Measurements from ENCODE around the gene CEBPA. TPM values are rescaled to one million over a fixed set of nuclear protein-coding genes. Genes with fewer than 3 reads are reported as not detected.

The CEBPA gene
- total and polyA plus RNA-seq, 2 donors (not counting 1 experiment from before 2014, with no cell fraction given): 1.7 to 2.6 TPM

DNA sequence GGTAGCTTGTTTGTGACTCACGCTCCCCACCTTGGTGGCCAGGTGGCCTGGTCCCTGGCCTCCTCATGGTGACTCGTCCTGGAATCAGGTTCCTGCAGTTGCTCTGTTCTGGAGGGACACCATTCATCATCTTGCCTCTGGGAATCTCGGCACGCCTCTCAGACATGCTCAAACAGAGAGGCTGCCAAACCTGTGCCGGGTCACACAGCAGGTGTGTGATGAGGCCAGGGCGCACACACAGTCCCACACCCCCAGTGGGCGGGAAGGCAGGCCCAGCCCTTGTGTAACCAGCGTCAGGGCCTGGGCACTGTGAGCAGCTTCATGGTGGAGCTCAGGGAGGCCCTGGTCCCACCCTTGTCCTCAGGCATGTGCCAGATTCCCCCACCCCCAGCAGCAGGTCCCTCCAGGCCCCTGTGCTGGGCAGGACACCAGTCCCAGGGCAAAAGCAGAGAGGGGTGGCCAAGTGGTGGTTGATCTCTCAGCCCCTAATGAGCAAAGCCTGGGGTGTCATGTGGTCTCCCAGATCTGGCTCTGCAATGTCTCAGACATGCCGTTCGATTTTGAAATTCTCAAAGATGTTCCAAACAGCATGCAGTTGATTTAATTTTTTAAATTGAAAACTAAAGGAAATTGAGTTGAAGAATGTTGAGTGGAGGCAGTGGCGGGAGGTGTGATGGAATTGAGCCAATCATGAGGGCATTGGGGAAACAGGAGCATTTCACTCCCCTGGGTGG is 12.1 kb downstream of the CEBPA start:
- H3K4me3 ChIP-seq (ENCODE audit: control extremely low read depth in 1 of 5, extremely low read depth in 1 of 5, insufficient read depth in 1 of 5, low read depth in 2 of 5, low read length in 4 of 5): no peak overlapping the region
- Mint-ChIP-seq H3K4me3 (no peak overlapping the region), H3K4me1 (no peaks in the 10 kb centered on the region), H3K27ac (no peak overlapping the region), H3K27me3 (peaks cover 35% of the 10 kb centered on the region), H3K9me3 (ENCODE audit: insufficient read depth) (peaks cover 9% of the 10 kb centered on the region)
- 89% methylated on average over 10 of the region's 11 CpGs for WGBS (ENCODE audit: insufficient coverage)
- H3K36me3 ChIP-seq (replicated peaks in 1 of 2; ENCODE audit: control extremely low read depth in 1 of 2, control insufficient read depth in 1 of 2, extremely low read depth in 1 of 2, insufficient read depth in 2 of 2, low read length in 1 of 2): no peaks in the 10 kb centered on the region
- peaks cover 0 to 34% (median 20%) of the 10 kb centered on the region in 3 donors for H3K9me3 ChIP-seq (ENCODE audit: control extremely low read depth in 1 of 3, control insufficient read depth in 2 of 3, insufficient read depth in 1 of 3, low read length in 2 of 3)
- ChIA-PET CTCF (no interaction called here), POLR2A (no interaction called here)
- TF ChIP-seq, protein P1, sequence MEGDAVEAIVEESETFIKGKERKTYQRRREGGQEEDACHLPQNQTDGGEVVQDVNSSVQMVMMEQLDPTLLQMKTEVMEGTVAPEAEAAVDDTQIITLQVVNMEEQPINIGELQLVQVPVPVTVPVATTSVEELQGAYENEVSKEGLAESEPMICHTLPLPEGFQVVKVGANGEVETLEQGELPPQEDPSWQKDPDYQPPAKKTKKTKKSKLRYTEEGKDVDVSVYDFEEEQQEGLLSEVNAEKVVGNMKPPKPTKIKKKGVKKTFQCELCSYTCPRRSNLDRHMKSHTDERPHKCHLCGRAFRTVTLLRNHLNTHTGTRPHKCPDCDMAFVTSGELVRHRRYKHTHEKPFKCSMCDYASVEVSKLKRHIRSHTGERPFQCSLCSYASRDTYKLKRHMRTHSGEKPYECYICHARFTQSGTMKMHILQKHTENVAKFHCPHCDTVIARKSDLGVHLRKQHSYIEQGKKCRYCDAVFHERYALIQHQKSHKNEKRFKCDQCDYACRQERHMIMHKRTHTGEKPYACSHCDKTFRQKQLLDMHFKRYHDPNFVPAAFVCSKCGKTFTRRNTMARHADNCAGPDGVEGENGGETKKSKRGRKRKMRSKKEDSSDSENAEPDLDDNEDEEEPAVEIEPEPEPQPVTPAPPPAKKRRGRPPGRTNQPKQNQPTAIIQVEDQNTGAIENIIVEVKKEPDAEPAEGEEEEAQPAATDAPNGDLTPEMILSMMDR (IDR thresholded peaks at IDR 0.05): no peak
- intact Hi-C loops (cut with micrococcal nuclease): no loop called here
- H4K20me1 ChIP-seq (ENCODE audit: control insufficient read depth, insufficient read depth, low read length, poor library complexity, severe bottlenecking): no peaks in the 10 kb centered on the region
- no peak overlapping the region for H3K27ac ChIP-seq (ENCODE audit: low read length in 2 of 2)
- peaks cover 0 to 42% (median 9%) of the 10 kb centered on the region in 4 experiments for H3K27me3 ChIP-seq (replicated peaks in 1 of 4; ENCODE audit: control extremely low read depth in 1 of 4, control insufficient read depth in 3 of 4, insufficient read depth in 4 of 4, low read length in 3 of 4)
- DNase-seq: no peak
- no peak overlapping the region for H2AFZ ChIP-seq (ENCODE audit: insufficient read depth, low read depth, low read length, poor library complexity, severe bottlenecking)
- no peaks in the 10 kb centered on the region for H3K79me2 ChIP-seq (ENCODE audit: control insufficient read depth, insufficient read depth, low read length)
- no peaks in the 10 kb centered on the region for H3K4me1 ChIP-seq (ENCODE audit: control insufficient read depth in 2 of 2, insufficient read depth in 2 of 2, low read length in 2 of 2)
- ATAC-seq (ENCODE audit: low read depth): no peak
- H3K9ac ChIP-seq (ENCODE audit: low read length): no peak overlapping the region
- H3K4me2 ChIP-seq (replicated peaks; ENCODE audit: low read depth, low read length, poor library complexity, severe bottlenecking): no peak overlapping the region

- Mint-ChIP-seq H3K4me3 (no peak overlapping the region), H3K27me3 (peaks cover 37% of the 10 kb centered on the region), H3K9me3 (ENCODE audit: insufficient read depth) (peaks cover 9% of the 10 kb centered on the region), H3K27ac (no peak overlapping the region), H3K4me1 (no peaks in the 10 kb centered on the region)
- Histone ChIP-seq H3K9ac (ENCODE audit: low read length) (no peak overlapping the region), H3K9me3 (ENCODE audit: control extremely low read depth in 1 of 3, control insufficient read depth in 2 of 3, insufficient read depth in 1 of 3, low read length in 2 of 3) (peaks cover 0 to 34% (median 20%) of the 10 kb centered on the region in 3 donors), H4K20me1 (ENCODE audit: control insufficient read depth, insufficient read depth, low read length, poor library complexity, severe bottlenecking) (no peaks in the 10 kb centered on the region), H3K79me2 (ENCODE audit: control insufficient read depth, insufficient read depth, low read length) (no peaks in the 10 kb centered on the region), H3K36me3 (replicated peaks in 1 of 2; ENCODE audit: control extremely low read depth in 1 of 2, control insufficient read depth in 1 of 2, extremely low read depth in 1 of 2, insufficient read depth in 2 of 2, low read length in 1 of 2) (no peaks in the 10 kb centered on the region), H3K27ac (ENCODE audit: low read length in 2 of 2) (no peak overlapping the region), H3K4me2 (replicated peaks; ENCODE audit: low read depth, low read length, poor library complexity, severe bottlenecking) (no peak overlapping the region), H3K4me3 (ENCODE audit: control extremely low read depth in 1 of 5, extremely low read depth in 1 of 5, insufficient read depth in 1 of 5, low read depth in 2 of 5, low read length in 4 of 5) (no peak overlapping the region), H3K4me1 (ENCODE audit: control insufficient read depth in 2 of 2, insufficient read depth in 2 of 2, low read length in 2 of 2) (no peaks in the 10 kb centered on the region), H2AFZ (ENCODE audit: insufficient read depth, low read depth, low read length, poor library complexity, severe bottlenecking) (no peak overlapping the region), H3K27me3 (replicated peaks in 1 of 4; ENCODE audit: control extremely low read depth in 1 of 4, control insufficient read depth in 3 of 4, insufficient read depth in 4 of 4, low read length in 3 of 4) (peaks cover 0 to 35% (median 9%) of the 10 kb centered on the region in 4 experiments)
- ATAC-seq (ENCODE audit: low read depth) (no peak), DNase-seq (no peak)
- POLR2A ChIA-PET: no interaction called here
- intact Hi-C loops (cut with micrococcal nuclease): no loop called here
- TF ChIP-seq EZH2 (IDR thresholded peaks at IDR 0.05; ENCODE audit: borderline replicate concordance, insufficient read depth, low read depth, low read length, poor library complexity, severe bottlenecking): no peak
- TF ChIP-seq, protein P1 (IDR thresholded peaks at IDR 0.05): no peak
- CTCF ChIA-PET: no interaction called here
Measured at GRCh38 chr19:33289261-33289660, 13.1 kb downstream of the CEBPA start.

Measured in B cell (primary cell).